Gastrocnemius medialis (tissue), 4 donors: ENCODE measurements around the gene MXRA8.

Source experiments
- POLR2A ChIP-seq, 2 donors: fragments of 450-650 bp; IDR thresholded peaks; one replicate each; pipeline ENCODE4 v1.6.1; 2017; ENCODE audit warnings: antibody characterized with exemption in 2 of 2, mild to moderate bottlenecking in 2 of 2, moderate library complexity in 2 of 2
- TF ChIP-seq, protein P1 (sequence below), 5 experiments: fragments of 450-650 bp in 3 of 5; fragments of 200-600 bp in 2 of 5; sonication (generic) in 2 of 5; IDR thresholded peaks in 4 of 5; conservative IDR thresholded peaks in 1 of 5; 1 replicate in 4 of 5; 2 replicates in 1 of 5; pipeline ENCODE4 v1.5.1; 2016 to 2019; ENCODE audit warnings: antibody characterized with exemption in 5 of 5, mild to moderate bottlenecking in 3 of 5, moderate library complexity in 3 of 5

GRCh38 chr1:1307923-1308755, 50.2 kb downstream of the MXRA8 start, which contains the start of the genes ACAP3 and PUSL1:
- TF ChIP-seq, protein P1, sequence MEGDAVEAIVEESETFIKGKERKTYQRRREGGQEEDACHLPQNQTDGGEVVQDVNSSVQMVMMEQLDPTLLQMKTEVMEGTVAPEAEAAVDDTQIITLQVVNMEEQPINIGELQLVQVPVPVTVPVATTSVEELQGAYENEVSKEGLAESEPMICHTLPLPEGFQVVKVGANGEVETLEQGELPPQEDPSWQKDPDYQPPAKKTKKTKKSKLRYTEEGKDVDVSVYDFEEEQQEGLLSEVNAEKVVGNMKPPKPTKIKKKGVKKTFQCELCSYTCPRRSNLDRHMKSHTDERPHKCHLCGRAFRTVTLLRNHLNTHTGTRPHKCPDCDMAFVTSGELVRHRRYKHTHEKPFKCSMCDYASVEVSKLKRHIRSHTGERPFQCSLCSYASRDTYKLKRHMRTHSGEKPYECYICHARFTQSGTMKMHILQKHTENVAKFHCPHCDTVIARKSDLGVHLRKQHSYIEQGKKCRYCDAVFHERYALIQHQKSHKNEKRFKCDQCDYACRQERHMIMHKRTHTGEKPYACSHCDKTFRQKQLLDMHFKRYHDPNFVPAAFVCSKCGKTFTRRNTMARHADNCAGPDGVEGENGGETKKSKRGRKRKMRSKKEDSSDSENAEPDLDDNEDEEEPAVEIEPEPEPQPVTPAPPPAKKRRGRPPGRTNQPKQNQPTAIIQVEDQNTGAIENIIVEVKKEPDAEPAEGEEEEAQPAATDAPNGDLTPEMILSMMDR (IDR thresholded peaks at IDR 0.05 in 4 of 5, conservative IDR thresholded peaks at IDR 0.05 in 1 of 5) = peak in 3 of 5 experiments; percentile 20 to 51 (median 30)
- peak in 1 of 2 donors; percentile 47 for TF ChIP-seq POLR2A (IDR thresholded peaks at IDR 0.05)
